B cell (primary cell): Measurements from ENCODE around the gene STX7. TPM values are rescaled to one million over a fixed set of nuclear protein-coding genes. Genes with fewer than 3 reads are reported as not detected.

Experiments used
- ATAC-seq: fragments of 200-7000 bp; cut with Tn5 transposase; one replicate; pipeline ENCODE4 v1.10.0; 2021; ENCODE audit warnings: low read depth, mild to moderate bottlenecking, moderate number of reproducible peaks, moderate library complexity
- CTCF ChIA-PET: fragments of 350-600 bp; sonication (Branson Sonifier 250); formaldehyde crosslinking; loops from one replicate; lab custom pipeline; 2021; ENCODE audit warnings: antibody characterized with exemption, inconsistent platforms; lab: Charles Lee
- POLR2A ChIA-PET: fragments of 350-600 bp; sonication (Branson Sonifier 250); formaldehyde crosslinking; loops from one replicate; lab custom pipeline; 2021; ENCODE audit warnings: antibody characterized with exemption; lab: Charles Lee
- DNase-seq: peaks from one replicate; pipeline ENCODE4 v3.0.0; 2013
- H2AFZ ChIP-seq: 2 replicates; pipeline ENCODE4 v1.6.1; 2012; ENCODE audit warnings: mild to moderate bottlenecking, low read depth, low read length; ENCODE audit not compliant: insufficient read depth, poor library complexity, severe bottlenecking
- H3K27ac ChIP-seq, 2 donors: 1 replicate in 1 of 2; 2 replicates in 1 of 2; pipeline ENCODE4 v1.5.1; 2012 to 2013; ENCODE audit warnings: low read length in 2 of 2, mild to moderate bottlenecking in 2 of 2, moderate library complexity in 1 of 2
- H3K27me3 ChIP-seq, 4 experiments: fragments of 200-600 bp in 1 of 4; sonication (generic) in 1 of 4; replicated peaks in 1 of 4; 1 replicate in 2 of 4; 2 replicates in 2 of 4; pipeline versions ENCODE4 v1.6.1 to v1.7.0; 2013 to 2016; ENCODE audit warnings: low read length in 3 of 4, mild to moderate bottlenecking in 2 of 4, mixed read lengths in 1 of 4, moderate library complexity in 1 of 4; ENCODE audit not compliant: insufficient read depth in 4 of 4, control insufficient read depth in 3 of 4; ENCODE audit errors: control extremely low read depth in 1 of 4
- H3K36me3 ChIP-seq, 2 experiments: replicated peaks in 1 of 2; 1 replicate in 1 of 2; 2 replicates in 1 of 2; pipeline versions ENCODE4 v1.6.1 to v1.7.1; 2013; ENCODE audit warnings: low read length in 1 of 2; ENCODE audit not compliant: insufficient read depth in 2 of 2, control insufficient read depth in 1 of 2; ENCODE audit errors: control extremely low read depth in 1 of 2, extremely low read depth in 1 of 2
- H3K4me1 ChIP-seq, 2 donors: fragments of 200-600 bp in 1 of 2; sonication (generic) in 1 of 2; 1 replicate in 1 of 2; 2 replicates in 1 of 2; pipeline versions ENCODE4 v1.5.1 to v1.6.1; 2013 to 2017; ENCODE audit warnings: low read length in 2 of 2; ENCODE audit not compliant: control insufficient read depth in 2 of 2, insufficient read depth in 2 of 2
- H3K4me2 ChIP-seq: replicated peaks from 2 replicates; pipeline ENCODE3; 2012; ENCODE audit warnings: mild to moderate bottlenecking, low read depth, low read length; ENCODE audit not compliant: poor library complexity, severe bottlenecking
- H3K4me3 ChIP-seq, 5 experiments: fragments of 200-600 bp in 1 of 5; sonication (generic) in 1 of 5; 1 replicate in 3 of 5; 2 replicates in 2 of 5; pipeline versions ENCODE4 v1.5.1 to v1.7.0; 2011 to 2016; ENCODE audit warnings: low read length in 4 of 5, mild to moderate bottlenecking in 4 of 5, low read depth in 2 of 5, control low read depth in 1 of 5, moderate library complexity in 1 of 5; ENCODE audit not compliant: insufficient read depth in 1 of 5; ENCODE audit errors: control extremely low read depth in 1 of 5, extremely low read depth in 1 of 5
- H3K79me2 ChIP-seq: fragments of 200-600 bp; sonication (generic); one replicate; pipeline ENCODE4 v1.6.0; 2016; ENCODE audit warnings: low read length; ENCODE audit not compliant: control insufficient read depth, insufficient read depth
- H3K9ac ChIP-seq: fragments of 200-600 bp; sonication (generic); 2 replicates; pipeline ENCODE4 v1.6.1; 2017; ENCODE audit warnings: mild to moderate bottlenecking, low read length, moderate library complexity
- H3K9me3 ChIP-seq, 3 donors: one replicate each; pipeline versions ENCODE4 v1.6.1 to v1.7.1; 2013; ENCODE audit warnings: low read length in 2 of 3; ENCODE audit not compliant: control insufficient read depth in 2 of 3, insufficient read depth in 1 of 3; ENCODE audit errors: control extremely low read depth in 1 of 3
- H4K20me1 ChIP-seq: 2 replicates; pipeline ENCODE4 v1.6.0; 2012; ENCODE audit warnings: mild to moderate bottlenecking, low read length; ENCODE audit not compliant: insufficient read depth, control insufficient read depth, poor library complexity, severe bottlenecking
- H3K27ac Mint-ChIP-seq: one replicate; pipeline ENCODE4 v1.8.0; 2021; ENCODE audit warnings: mixed read lengths
- H3K27me3 Mint-ChIP-seq: one replicate; pipeline ENCODE4 v1.8.0; 2021; ENCODE audit warnings: mixed read lengths
- H3K4me1 Mint-ChIP-seq: one replicate; pipeline ENCODE4 v1.8.0; 2021; ENCODE audit warnings: mixed read lengths
- H3K4me3 Mint-ChIP-seq: one replicate; pipeline ENCODE4 v1.8.0; 2021; ENCODE audit warnings: mixed read lengths
- H3K9me3 Mint-ChIP-seq: one replicate; pipeline ENCODE4 v1.8.0; 2022; ENCODE audit warnings: mixed read lengths; ENCODE audit not compliant: insufficient read depth
- EZH2 ChIP-seq: IDR thresholded peaks from 2 replicates; pipeline ENCODE4 v1.6.1; 2012; ENCODE audit warnings: borderline replicate concordance, low read depth, mild to moderate bottlenecking, moderate library complexity, low read length; ENCODE audit not compliant: insufficient read depth, poor library complexity, severe bottlenecking
- WGBS: methylation state at CpG from one replicate; pipeline ENCODE4 v1.1.5; 2013; ENCODE audit warnings: missing lambda C conversion rate; ENCODE audit not compliant: insufficient coverage; 5-methylcytosine and 5-hydroxymethylcytosine counted together
- intact Hi-C: fragments of 100-400 bp; cut with micrococcal nuclease; formaldehyde crosslinking; loops from one replicate; pipeline ENCODE4 v1.10.0; 2022
- polyA plus RNA-seq: library from polyadenylated mRNA; depleted of rRNA; stranded (reverse); fragments of >200 nt; gene quantifications from 2 replicates; pipeline ENCODE4 v1.2.3, GENCODE V29; 2012
- total RNA-seq, 2 donors: library from RNA; stranded (reverse); fragments of 120-200 nt in 1 of 2; gene quantifications; 1 replicate in 1 of 2; 2 replicates in 1 of 2; pipeline versions ENCODE4 v1.2.3 to v1.2.4, GENCODE V29; 2013 to 2022
- TF ChIP-seq, protein P1 (sequence below): fragments of 200-600 bp; IDR thresholded peaks from one replicate; pipeline ENCODE4 v1.8.0; 2022; ENCODE audit warnings: antibody characterized with exemption, mild to moderate bottlenecking

STX7 gene
- total and polyA plus RNA-seq, 2 donors (not counting 1 experiment from before 2014, with no cell fraction given): 70.9 to 221 TPM

DNA sequence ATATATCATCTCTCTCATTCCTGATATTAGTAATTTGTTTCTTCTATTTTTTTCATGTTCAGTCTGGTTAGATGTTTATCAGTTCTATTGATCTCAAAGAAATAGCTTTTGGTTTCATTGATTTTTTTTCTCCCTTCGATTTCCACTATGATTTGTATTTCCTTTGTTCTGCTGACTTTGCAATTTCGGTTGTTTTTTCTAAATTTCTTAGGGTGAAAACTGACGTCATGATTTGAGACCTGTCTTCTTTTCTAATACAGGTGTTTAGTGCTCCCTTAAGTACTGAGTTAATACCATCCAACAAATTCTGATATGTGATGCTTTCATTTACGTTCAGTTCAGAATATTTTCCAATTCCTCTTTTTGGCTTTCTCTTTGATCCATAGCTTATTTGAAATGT, 25.2 kb downstream of the STX7 start:
- Histone ChIP-seq H3K27ac (peak overlapping the region in 1 of 2 donors; percentile 92), H3K27me3 (no peaks in the 10 kb centered on the region), H3K79me2 (peaks cover 100% of the 10 kb centered on the region), H2AFZ (peak overlapping the region; percentile 37), H3K4me1 (peaks cover 67 to 87% of the 10 kb centered on the region in 2 donors), H3K4me2 (peak overlapping the region; percentile 39), H3K36me3 (peaks cover 16 to 41% of the 10 kb centered on the region in 2 experiments), H3K4me3 (peak overlapping the region in 1 of 5 experiments; percentile 7), H3K9me3 (peaks cover 0 to 5% (median 1%) of the 10 kb centered on the region in 3 donors), H3K9ac (no peak overlapping the region), H4K20me1 (peaks cover 24% of the 10 kb centered on the region)
- intact Hi-C loops: no loop called here
- Mint-ChIP-seq H3K9me3 (no peaks in the 10 kb centered on the region), H3K4me1 (peaks cover 50% of the 10 kb centered on the region), H3K4me3 (peak overlapping the region; percentile 73), H3K27ac (peak overlapping the region; percentile 80), H3K27me3 (no peaks in the 10 kb centered on the region)
- ATAC-seq: no peak
- no CpG with 5 or more reads among the region's 4 CpGs for WGBS
- POLR2A ChIA-PET: interaction anchor here (0.9 kb wide), 1 partner anchor 25 kb away, joined by 3 read pairs; the partner anchor contains the start of gene STX7
- CTCF ChIA-PET: interaction anchor here (0.8 to 10.5 kb wide), 5 partner anchors 25 to 209 kb away, joined by 3 to 222 read pairs (median 81); partner anchors contain the start of gene STX7
- TF ChIP-seq, protein P1, sequence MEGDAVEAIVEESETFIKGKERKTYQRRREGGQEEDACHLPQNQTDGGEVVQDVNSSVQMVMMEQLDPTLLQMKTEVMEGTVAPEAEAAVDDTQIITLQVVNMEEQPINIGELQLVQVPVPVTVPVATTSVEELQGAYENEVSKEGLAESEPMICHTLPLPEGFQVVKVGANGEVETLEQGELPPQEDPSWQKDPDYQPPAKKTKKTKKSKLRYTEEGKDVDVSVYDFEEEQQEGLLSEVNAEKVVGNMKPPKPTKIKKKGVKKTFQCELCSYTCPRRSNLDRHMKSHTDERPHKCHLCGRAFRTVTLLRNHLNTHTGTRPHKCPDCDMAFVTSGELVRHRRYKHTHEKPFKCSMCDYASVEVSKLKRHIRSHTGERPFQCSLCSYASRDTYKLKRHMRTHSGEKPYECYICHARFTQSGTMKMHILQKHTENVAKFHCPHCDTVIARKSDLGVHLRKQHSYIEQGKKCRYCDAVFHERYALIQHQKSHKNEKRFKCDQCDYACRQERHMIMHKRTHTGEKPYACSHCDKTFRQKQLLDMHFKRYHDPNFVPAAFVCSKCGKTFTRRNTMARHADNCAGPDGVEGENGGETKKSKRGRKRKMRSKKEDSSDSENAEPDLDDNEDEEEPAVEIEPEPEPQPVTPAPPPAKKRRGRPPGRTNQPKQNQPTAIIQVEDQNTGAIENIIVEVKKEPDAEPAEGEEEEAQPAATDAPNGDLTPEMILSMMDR: no peak
- no peak for TF ChIP-seq EZH2
- DNase-seq: no peak

DNA sequence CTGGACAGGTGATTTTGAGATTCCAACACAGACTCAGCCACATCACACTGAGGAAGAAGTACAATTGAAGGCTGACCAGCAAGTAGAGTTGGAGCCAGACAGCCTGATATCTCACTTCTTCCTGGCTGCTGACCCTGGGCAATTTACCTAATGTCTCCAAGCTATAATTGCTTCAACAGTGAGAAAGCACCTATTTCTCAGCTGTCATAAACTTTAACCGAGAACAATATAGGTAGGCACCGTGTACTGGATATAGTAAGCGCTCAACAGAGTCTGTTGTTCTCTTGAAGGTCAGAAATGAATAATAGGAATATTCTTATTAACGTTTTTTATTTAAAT, 28.3 kb downstream of the STX7 start:
- Mint-ChIP-seq H3K4me1 (peaks cover 78% of the 10 kb centered on the region), H3K4me3 (no peak overlapping the region), H3K27me3 (no peaks in the 10 kb centered on the region), H3K27ac (peak overlapping the region; percentile 75), H3K9me3 (no peaks in the 10 kb centered on the region)
- DNase-seq (no peak), ATAC-seq (peak; percentile 28)
- Histone ChIP-seq H3K4me1 (peaks cover 57 to 87% of the 10 kb centered on the region in 2 donors), H3K4me3 (peak overlapping the region in 1 of 5 experiments; percentile 5), H2AFZ (no peak overlapping the region), H3K27me3 (no peaks in the 10 kb centered on the region), H3K9ac (peak overlapping the region; percentile 26), H3K36me3 (peaks cover 27 to 56% of the 10 kb centered on the region in 2 experiments), H4K20me1 (peaks cover 44% of the 10 kb centered on the region), H3K9me3 (peaks cover 0 to 5% (median 1%) of the 10 kb centered on the region in 3 donors), H3K4me2 (peak overlapping the region; percentile 49), H3K27ac (peak overlapping the region in 1 of 2 donors; percentile 92), H3K79me2 (peaks cover 100% of the 10 kb centered on the region)
- TF ChIP-seq, protein P1: no peak
- no peak for TF ChIP-seq EZH2
- no CpG with 5 or more reads among the region's 4 CpGs for WGBS
- ChIA-PET POLR2A (interaction anchor here (1.0 to 2.5 kb wide), 3 partner anchors 28 to 184 kb away, joined by 3 to 7 read pairs (median 4); partner anchors contain the start of gene STX7), CTCF (interaction anchor here (0.6 to 10.5 kb wide), 42 partner anchors 10 to 562 kb away, joined by 3 to 222 read pairs (median 4); partner anchors contain the start of gene STX7)
- intact Hi-C loops: loop anchor here (1.0 to 5.0 kb wide), 5 partner anchors 92 to 567 kb away; no protein-coding TSS in a partner anchor
